DND-41 (cell line): Measurements from ENCODE around the gene ALDH3B2.

ENCODE experiments used
- ATAC-seq: fragments of 200-7000 bp; cut with Tn5 transposase; 3 replicates; pipeline ENCODE4 v1.9.1; 2021; ENCODE audit warnings: low read depth; ENCODE audit not compliant: insufficient read depth
- DNase-seq: peaks from one replicate; pipeline ENCODE4 v3.0.0-alpha.2; 2020
- H2AFZ ChIP-seq: 2 replicates; pipeline ENCODE4 v1.6.0; 2012; ENCODE audit warnings: low read depth, low read length
- H3K27ac ChIP-seq: 2 replicates; pipeline ENCODE4 v1.5.1; 2012; ENCODE audit warnings: low read length, inconsistent platforms
- H3K27me3 ChIP-seq: fragments of 200-600 bp; sonication (generic); 2 replicates; pipeline ENCODE4 v1.6.0; 2012; ENCODE audit warnings: low read length, mild to moderate bottlenecking, inconsistent platforms; ENCODE audit not compliant: insufficient read depth, poor library complexity
- H3K36me3 ChIP-seq: 2 replicates; pipeline ENCODE4 v1.5.1; 2012; ENCODE audit warnings: low read length, inconsistent platforms; ENCODE audit not compliant: insufficient read depth
- H3K4me1 ChIP-seq: 2 replicates; pipeline ENCODE4 v1.5.1; 2012; ENCODE audit warnings: mild to moderate bottlenecking, low read length; ENCODE audit not compliant: insufficient read depth
- H3K4me2 ChIP-seq: 2 replicates; pipeline ENCODE4 v1.6.0; 2012; ENCODE audit warnings: mild to moderate bottlenecking, moderate library complexity, low read length, inconsistent platforms; ENCODE audit not compliant: insufficient read depth
- H3K4me3 ChIP-seq, 2 experiments: fragments of 200-600 bp in 1 of 2; shearing (Covaris generic) in 1 of 2; 2 replicates each; pipeline ENCODE4 v1.5.1; 2012 to 2016; ENCODE audit warnings: inconsistent platforms in 2 of 2, low read length in 2 of 2, mild to moderate bottlenecking in 2 of 2, low read depth in 1 of 2, moderate library complexity in 1 of 2
- H3K79me2 ChIP-seq: 2 replicates; pipeline ENCODE4 v1.6.0; 2012; ENCODE audit warnings: low read length, inconsistent platforms; ENCODE audit not compliant: insufficient read depth
- H3K9ac ChIP-seq: 2 replicates; pipeline ENCODE4 v1.6.0; 2012; ENCODE audit warnings: low read depth, mild to moderate bottlenecking, inconsistent platforms, low read length, moderate library complexity
- H3K9me3 ChIP-seq: 2 replicates; pipeline ENCODE4 v1.5.1; 2012; ENCODE audit warnings: low read length, moderate library complexity, mild to moderate bottlenecking, inconsistent platforms; ENCODE audit not compliant: insufficient read depth, severe bottlenecking
- H4K20me1 ChIP-seq: 2 replicates; pipeline ENCODE4 v1.6.0; 2012; ENCODE audit warnings: low read length; ENCODE audit not compliant: insufficient read depth
- CTCF ChIP-seq: IDR thresholded peaks from 2 replicates; pipeline ENCODE4 v1.5.1; 2012; ENCODE audit warnings: borderline replicate concordance, low read length, moderate library complexity, mild to moderate bottlenecking; ENCODE audit not compliant: poor library complexity, severe bottlenecking; ENCODE audit errors: extremely low read depth
- EZH2 ChIP-seq: IDR thresholded peaks from 3 replicates; pipeline ENCODE4 v1.6.1; 2012; ENCODE audit warnings: borderline replicate concordance, low read depth, mild to moderate bottlenecking, moderate library complexity, low read length, inconsistent platforms; ENCODE audit not compliant: severe bottlenecking

ALDH3B2 gene

GRCh38 chr11:67614730-67615714, 59.4 kb downstream of the ALDH3B2 start:
- Histone ChIP-seq H4K20me1 (peaks cover 4% of the 10 kb centered on the region; the same call in 1 of the 2 replicates), H3K9ac (peak overlapping the region; percentile 52), H3K4me1 (peaks cover 48% of the 10 kb centered on the region), H3K27ac (peak overlapping the region; percentile 79), H3K4me2 (peak overlapping the region; percentile 61), H3K79me2 (peaks cover 2% of the 10 kb centered on the region; the same call in 1 of the 2 replicates), H3K9me3 (no peaks in the 10 kb centered on the region), H3K27me3 (no peaks in the 10 kb centered on the region), H2AFZ (peak overlapping the region; percentile 58; the same call in 1 of the 2 replicates), H3K4me3 (peak overlapping the region in 1 of 2 experiments; percentile 47; a peak in 1 of 4 replicates), H3K36me3 (peaks cover 37% of the 10 kb centered on the region)
- peak; percentile 69 for DNase-seq
- peak; percentile 59 for ATAC-seq
- TF ChIP-seq CTCF (peak; percentile 78), EZH2 (no peak)

DNA sequence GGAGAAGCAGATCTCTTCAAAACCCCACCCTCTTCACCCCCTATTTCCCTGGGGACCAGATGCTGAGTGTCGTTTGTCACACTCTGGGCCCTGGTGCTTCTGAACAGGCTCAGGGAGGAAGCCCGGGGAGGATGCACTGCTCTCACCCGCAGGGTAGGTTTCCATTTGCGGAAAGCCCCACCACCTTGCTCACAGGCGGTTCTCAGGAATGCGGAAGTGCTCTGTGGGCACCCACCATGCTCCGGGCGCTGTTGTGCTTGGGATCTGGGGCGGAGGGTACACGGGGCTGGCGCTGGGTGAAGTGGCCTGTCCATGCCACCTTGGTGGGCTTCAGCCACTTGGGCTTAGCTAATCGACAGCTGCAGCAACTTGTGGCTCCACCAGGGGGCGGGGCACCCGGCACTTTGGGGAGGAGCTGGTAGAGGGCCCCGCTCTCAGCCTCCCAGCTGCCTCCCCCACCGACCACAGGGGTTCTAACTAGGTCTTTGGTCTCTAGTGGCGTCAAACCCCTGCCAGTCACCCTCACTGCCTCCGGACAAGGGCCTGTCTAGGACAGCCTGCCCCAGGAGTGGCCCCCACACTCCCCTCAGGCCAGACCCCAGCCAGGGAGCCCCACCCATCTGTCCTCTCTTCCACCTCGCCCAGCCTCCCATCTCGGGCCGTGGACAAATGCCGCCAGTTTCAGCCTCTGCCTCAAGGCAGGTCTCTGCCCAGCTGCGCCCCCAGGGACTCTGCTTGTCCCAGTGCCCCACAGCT, 60.3 kb downstream of the ALDH3B2 start:
- ATAC-seq: peak; percentile 79
- no peaks in the 10 kb centered on the region for H3K27me3 ChIP-seq
- peak overlapping the region in 1 of 2 experiments; percentile 47; a peak in 1 of 4 replicates for H3K4me3 ChIP-seq
- no peaks in the 10 kb centered on the region for H3K79me2 ChIP-seq
- peak overlapping the region; percentile 61 for H3K4me2 ChIP-seq
- H3K27ac ChIP-seq: peak overlapping the region; percentile 79
- peak overlapping the region; percentile 52 for H3K9ac ChIP-seq
- H3K9me3 ChIP-seq: no peaks in the 10 kb centered on the region
- peaks cover 4% of the 10 kb centered on the region; the same call in 1 of the 2 replicates for H4K20me1 ChIP-seq
- H2AFZ ChIP-seq: peak overlapping the region; percentile 58
- peaks cover 48% of the 10 kb centered on the region for H3K4me1 ChIP-seq
- DNase-seq: peak; percentile 81
- peaks cover 43% of the 10 kb centered on the region for H3K36me3 ChIP-seq
- TF ChIP-seq CTCF (peak; percentile 77), EZH2 (no peak)

DNA sequence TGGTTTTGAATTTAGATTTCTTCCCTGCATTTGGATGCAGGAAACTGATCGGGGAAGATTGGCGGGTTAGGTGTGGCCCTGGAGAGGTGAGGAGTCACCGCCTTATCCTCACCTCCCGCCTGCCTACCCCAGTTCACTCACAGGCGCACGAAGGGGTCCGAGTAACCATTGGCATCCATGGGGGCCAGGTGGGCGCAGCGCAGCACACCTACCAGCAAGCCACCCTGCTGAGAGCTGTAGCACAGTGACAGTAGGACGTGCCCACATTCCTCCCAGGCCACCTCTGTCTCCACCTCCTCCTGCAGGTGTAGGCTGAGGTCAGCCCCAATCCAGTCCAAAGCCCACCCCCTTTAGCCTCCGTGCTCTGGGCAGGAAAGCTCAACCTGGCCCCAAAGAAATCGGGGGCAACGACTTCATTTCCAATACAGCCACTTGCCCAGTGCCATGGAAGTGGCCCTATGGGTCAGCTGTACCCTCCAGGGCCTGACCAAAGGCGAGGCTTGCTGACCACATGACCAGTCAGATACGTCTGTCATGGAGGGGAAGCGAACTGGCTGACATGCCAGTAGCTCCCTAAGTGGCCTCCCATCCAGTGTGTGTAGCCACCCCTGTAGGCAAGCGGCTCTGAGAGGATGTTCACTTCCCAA, 61.0 kb downstream of the ALDH3B2 start:
- no peak for ATAC-seq
- Histone ChIP-seq H3K27ac (peak overlapping the region; percentile 79), H3K79me2 (peaks cover 4% of the 10 kb centered on the region), H4K20me1 (peaks cover 4% of the 10 kb centered on the region; the same call in 1 of the 2 replicates), H3K9ac (peak overlapping the region; percentile 52), H3K4me3 (no peak overlapping the region), H2AFZ (0 out of 2 replicates have a peak overlapping the region, but pooled peaks have one; percentile 58), H3K9me3 (no peaks in the 10 kb centered on the region), H3K27me3 (no peaks in the 10 kb centered on the region), H3K4me1 (peaks cover 50% of the 10 kb centered on the region), H3K36me3 (peaks cover 50% of the 10 kb centered on the region), H3K4me2 (peak overlapping the region; percentile 61)
- no peak for DNase-seq
- TF ChIP-seq CTCF: no peak
- no peak for TF ChIP-seq EZH2
